ENCODE measurements around the gene ACKR2. TPM values are rescaled to one million over a fixed set of nuclear protein-coding genes. Genes with fewer than 3 reads are reported as not detected.

Gene ACKR2
- total and polyA plus RNA-seq, 2 of the 13 experiments (the other 11 are each of a cell fraction or from before 2014, with no cell fraction given) = 1.1 to 1.9 TPM

- in situ Hi-C loops (cut with HindIII; ENCODE audit: extremely low pct_ligation_motif_present, low pct_unique_long_range_greater_than_20kb) = no loop called here
- no peaks in the 10 kb centered on the region for H3K79me2 ChIP-seq (ENCODE audit: insufficient read depth, low read length)
- no peaks in the 10 kb centered on the region for H3K27me3 ChIP-seq (ENCODE audit: control insufficient read depth in 1 of 2, insufficient read depth in 2 of 2, low read length in 2 of 2)
- H3K27ac ChIP-seq (ENCODE audit: extremely low read length, insufficient read depth, low read length) = peak overlapping the region; percentile 98
- DNase-seq (ENCODE audit: low spot score) (no peak), FAIRE-seq (no peak), ATAC-seq (no peak; the same call in 2 of the 3 replicates)
- intact Hi-C loops (cut with micrococcal nuclease; ENCODE audit: unreplicated experiment) = loop anchor here (1.0 kb wide), 1 partner anchor 51 kb away; the partner anchor contains the start of gene HIGD1A
- peak overlapping the region; percentile 73 for H3K4me2 ChIP-seq (ENCODE audit: low read depth, low read length)
- no peak overlapping the region for H3K4me3 ChIP-seq (replicated peaks in 1 of 3; ENCODE audit: insufficient read depth in 1 of 3, low read depth in 2 of 3, low read length in 3 of 3)
- peak overlapping the region; percentile 75 for H3K9ac ChIP-seq (ENCODE audit: insufficient read depth, low read depth, low read length)
- H3K36me3 ChIP-seq (replicated peaks in 1 of 2; ENCODE audit: control insufficient read depth in 1 of 2, insufficient read depth in 2 of 2, low read length in 2 of 2) = no peaks in the 10 kb centered on the region
- no peaks in the 10 kb centered on the region for H4K20me1 ChIP-seq (ENCODE audit: insufficient read depth, low read length)
- H2AFZ ChIP-seq (ENCODE audit: low read length) = no peak overlapping the region
- no TSS peak for BruUV-seq (replicated peaks)
- H3K9me3 ChIP-seq (ENCODE audit: low read length) = no peaks in the 10 kb centered on the region
- peaks cover 80% of the 10 kb centered on the region for H3K4me1 ChIP-seq (ENCODE audit: insufficient read depth, low read length)
- ChIA-PET CTCF (ENCODE audit: low intra/inter-chr PET ratio, low total read pairs) (no interaction called here), POLR2A (interaction anchor here (0.8 to 2.7 kb wide), 10 partner anchors 8 to 99 kb away, joined by 3 to 32 read pairs (median 6); partner anchors contain the start of genes CYP8B1 and HIGD1A)
- no peak for TF ChIP-seq USF2 (IDR thresholded peaks at IDR 0.05; ENCODE audit: low read depth, low read length)
- TF ChIP-seq USF2 (CRISPR knock-in tag; IDR thresholded peaks at IDR 0.05; ENCODE audit: borderline replicate concordance) = peak; percentile 57; the same call in 1 of the 2 replicates
- TF ChIP-seq TBX3 (IDR thresholded peaks at IDR 0.05; ENCODE audit: borderline replicate concordance) = no peak
- TF ChIP-seq MEIS2 (CRISPR knock-in tag; IDR thresholded peaks at IDR 0.05) = peak; percentile 64
- TF ChIP-seq ZBTB43 (CRISPR knock-in tag; conservative IDR thresholded peaks at IDR 0.05) = 0 out of 2 replicates have a peak, but pooled peaks have one; percentile 47
- TF ChIP-seq MTF2 (CRISPR knock-in tag; IDR thresholded peaks at IDR 0.05; ENCODE audit: borderline replicate concordance) = no peak
- no peak for TF ChIP-seq IRF2 (CRISPR knock-in tag; IDR thresholded peaks at IDR 0.05)
- 0 out of 2 replicates have a peak, but pooled peaks have one; percentile 71 for TF ChIP-seq ARID2 (CRISPR knock-in tag; IDR thresholded peaks at IDR 0.05; ENCODE audit: borderline replicate concordance)
- TF ChIP-seq JUND (CRISPR knock-in tag; IDR thresholded peaks at IDR 0.05) = no peak
- no peak for TF ChIP-seq ZSCAN25 (CRISPR knock-in tag; IDR thresholded peaks at IDR 0.05)
- no peak for TF ChIP-seq ZNF33A (CRISPR knock-in tag; IDR thresholded peaks at IDR 0.05; ENCODE audit: borderline replicate concordance)
- TF ChIP-seq TFDP2 (CRISPR knock-in tag; IDR thresholded peaks at IDR 0.05) = no peak; the same call in 1 of the 2 replicates
- no peak for TF ChIP-seq ZNF614 (CRISPR knock-in tag; IDR thresholded peaks at IDR 0.05; ENCODE audit: borderline replicate concordance)
- 0 out of 2 replicates have a peak, but pooled peaks have one; percentile 20 for TF ChIP-seq ZNF143 (CRISPR knock-in tag; IDR thresholded peaks at IDR 0.05)
- TF ChIP-seq ZSCAN12 (CRISPR knock-in tag; IDR thresholded peaks at IDR 0.05) = no peak
- TF ChIP-seq SNAI1 (CRISPR knock-in tag; IDR thresholded peaks at IDR 0.05; ENCODE audit: borderline replicate concordance) = no peak
- TF ChIP-seq ZKSCAN5 (CRISPR knock-in tag; IDR thresholded peaks at IDR 0.05) = peak; percentile 92
- no peak for TF ChIP-seq IKZF4 (CRISPR knock-in tag; IDR thresholded peaks at IDR 0.05; ENCODE audit: borderline replicate concordance, low read depth, not compliant biosample characterization)
- TF ChIP-seq ZNF549 (CRISPR knock-in tag; IDR thresholded peaks at IDR 0.05) = no peak
- TF ChIP-seq TMF1 (CRISPR knock-in tag; IDR thresholded peaks at IDR 0.05; ENCODE audit: low read depth) = no peak
- 0 out of 2 replicates have a peak, but pooled peaks have one; percentile 12 for TF ChIP-seq IRF1 (CRISPR knock-in tag; IDR thresholded peaks at IDR 0.05; ENCODE audit: low read depth)
- no peak for TF ChIP-seq KDM1A (CRISPR knock-in tag; IDR thresholded peaks at IDR 0.05)
Measured at GRCh38 chr3:42855219-42855546, 45.9 kb downstream of the ACKR2 start.
